ENCODE data around the gene PPP1R10.

PPP1R10 gene

GRCh38 chr6:30597315-30598144 is 19.5 kb downstream of the PPP1R10 start:
- peak; percentile 79 for DNase-seq

GRCh38 chr6:30592287-30592686 is 24.8 kb downstream of the PPP1R10 start:
- no peak for DNase-seq

GRCh38 chr6:30591008-30591407 is 26.0 kb downstream of the PPP1R10 start:
- no peak for DNase-seq

GRCh38 chr6:30590509-30590908 is 26.5 kb downstream of the PPP1R10 start:
- DNase-seq = no peak

GRCh38 chr6:30589754-30590358 is 27.2 kb downstream of the PPP1R10 start:
- DNase-seq = no peak

GRCh38 chr6:30583921-30584320 is 33.1 kb downstream of the PPP1R10 start:
- DNase-seq = no peak

GRCh38 chr6:30578051-30578450 is 39.0 kb downstream of the PPP1R10 start:
- no peak for DNase-seq

GRCh38 chr6:30573113-30573512 is 43.9 kb downstream of the PPP1R10 start:
- DNase-seq = no peak

- DNase-seq = no peak
Observed at GRCh38 chr6:30572148-30572547, 44.9 kb downstream of the PPP1R10 start.

- DNase-seq = no peak
Observed at GRCh38 chr6:30571762-30572082, 45.3 kb downstream of the PPP1R10 start.

GRCh38 chr6:30571075-30571761 is 45.8 kb downstream of the PPP1R10 start, which contains the start of gene ABCF1:
ABCF1 (plus strand) TSS chr6:30571442; CDS start chr6:30571488, 46 bp downstream.
- DNase-seq = peak; percentile 99

- no peak for DNase-seq
Observed at GRCh38 chr6:30570740-30571074, 46.3 kb downstream of the PPP1R10 start.

- DNase-seq = no peak
Observed at GRCh38 chr6:30570263-30570662, 46.8 kb downstream of the PPP1R10 start.

GRCh38 chr6:30568245-30568644 is 48.8 kb downstream of the PPP1R10 start:
- peak; percentile 71 for DNase-seq

GRCh38 chr6:30565772-30566171 is 51.3 kb downstream of the PPP1R10 start:
- DNase-seq = no peak

GRCh38 chr6:30564114-30564513 is 52.9 kb downstream of the PPP1R10 start:
- no peak for DNase-seq

- DNase-seq = no peak
Observed at GRCh38 chr6:30562470-30563425, 54.3 kb downstream of the PPP1R10 start.

GRCh38 chr6:30560930-30561329 is 56.1 kb downstream of the PPP1R10 start:
- DNase-seq = no peak

- DNase-seq = peak; percentile 73
Observed at GRCh38 chr6:30557683-30557981, 59.4 kb downstream of the PPP1R10 start.

- peak; percentile 94 for DNase-seq
Observed at GRCh38 chr6:30556906-30557682, 59.9 kb downstream of the PPP1R10 start, which contains the start of gene PRR3. PRR3 (plus strand) TSS chr6:30557295; CDS start chr6:30557345, 50 bp downstream.

- peak; percentile 98 for DNase-seq
Observed at GRCh38 chr6:30556066-30556905, 60.8 kb downstream of the PPP1R10 start, which contains the start of gene GNL1. GNL1 (minus strand) TSS chr6:30556489; CDS start chr6:30556203, 286 bp downstream.
